ENCODE results near the gene SLC38A2.

The SLC38A2 gene

DNA sequence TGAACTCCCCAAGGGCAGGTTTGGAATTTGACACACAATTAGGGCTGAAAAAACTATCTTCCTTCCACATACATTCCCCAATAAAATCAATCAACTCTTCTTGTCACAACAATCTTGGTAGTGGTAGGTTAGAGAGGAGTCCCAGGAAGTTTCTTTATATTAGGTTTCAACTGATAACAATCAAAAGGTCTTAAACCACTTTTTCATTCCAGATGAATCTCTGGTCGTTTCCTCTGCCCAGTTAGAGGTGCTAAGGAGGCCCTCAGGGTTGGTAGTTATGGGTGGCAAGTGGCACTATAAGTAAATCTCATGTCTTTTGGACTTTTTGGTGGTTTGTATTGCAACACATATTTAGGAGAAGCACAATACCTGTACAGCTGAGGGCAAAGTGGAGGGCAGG lies 1.7 kb upstream of the SLC38A2 start:
- no peak for DNase-seq (ENCODE audit: low read depth)

DNA sequence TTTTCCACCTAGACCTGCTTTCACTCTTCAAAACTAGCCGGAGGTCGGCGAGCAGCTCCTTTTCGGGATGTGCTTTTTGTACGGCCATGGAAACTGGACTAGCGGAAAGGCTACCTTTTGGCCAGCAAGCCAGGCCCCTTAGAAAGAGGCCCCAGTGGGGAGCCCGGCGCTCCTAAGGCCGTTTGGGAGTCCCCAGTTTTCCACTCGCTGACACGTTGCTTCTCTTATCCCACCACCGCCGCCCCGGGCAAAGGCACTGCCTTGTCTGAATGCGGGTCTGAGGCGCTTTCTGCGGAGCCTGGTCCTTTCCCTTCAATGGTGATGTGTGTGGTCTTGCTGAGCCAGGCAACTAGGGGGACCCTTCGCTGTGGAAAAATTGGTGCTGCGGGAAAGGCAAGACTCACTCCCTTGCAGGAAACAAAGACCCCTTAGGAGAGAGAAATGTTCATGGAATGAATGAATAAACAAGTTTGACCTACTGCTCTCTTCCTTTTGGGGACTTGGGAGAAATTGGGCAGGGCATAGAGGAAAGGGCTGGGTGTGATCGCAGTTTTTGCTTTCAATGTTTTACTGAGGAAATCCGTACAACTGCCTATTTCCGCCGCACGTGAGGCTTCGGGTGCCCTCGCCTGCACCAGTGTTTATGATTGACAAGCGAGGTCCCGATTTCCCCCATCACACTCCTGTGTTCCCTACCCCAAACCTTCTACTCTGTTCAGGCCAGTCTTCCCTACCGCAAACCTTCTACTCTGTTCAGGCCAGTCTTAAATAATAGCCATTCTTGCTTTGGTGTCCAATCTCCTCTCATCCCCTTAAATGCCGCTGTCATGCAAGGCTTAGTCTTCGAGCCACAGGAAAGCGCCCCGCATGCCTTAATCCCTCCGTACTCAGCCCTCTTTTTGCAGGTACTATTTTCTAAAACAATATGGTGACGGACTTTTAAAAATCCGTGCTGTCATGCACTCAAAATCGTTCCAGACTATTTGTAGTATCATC lies 1.0 kb upstream of the SLC38A2 start:
- peak; percentile 64 for DNase-seq (ENCODE audit: low read depth)

DNA sequence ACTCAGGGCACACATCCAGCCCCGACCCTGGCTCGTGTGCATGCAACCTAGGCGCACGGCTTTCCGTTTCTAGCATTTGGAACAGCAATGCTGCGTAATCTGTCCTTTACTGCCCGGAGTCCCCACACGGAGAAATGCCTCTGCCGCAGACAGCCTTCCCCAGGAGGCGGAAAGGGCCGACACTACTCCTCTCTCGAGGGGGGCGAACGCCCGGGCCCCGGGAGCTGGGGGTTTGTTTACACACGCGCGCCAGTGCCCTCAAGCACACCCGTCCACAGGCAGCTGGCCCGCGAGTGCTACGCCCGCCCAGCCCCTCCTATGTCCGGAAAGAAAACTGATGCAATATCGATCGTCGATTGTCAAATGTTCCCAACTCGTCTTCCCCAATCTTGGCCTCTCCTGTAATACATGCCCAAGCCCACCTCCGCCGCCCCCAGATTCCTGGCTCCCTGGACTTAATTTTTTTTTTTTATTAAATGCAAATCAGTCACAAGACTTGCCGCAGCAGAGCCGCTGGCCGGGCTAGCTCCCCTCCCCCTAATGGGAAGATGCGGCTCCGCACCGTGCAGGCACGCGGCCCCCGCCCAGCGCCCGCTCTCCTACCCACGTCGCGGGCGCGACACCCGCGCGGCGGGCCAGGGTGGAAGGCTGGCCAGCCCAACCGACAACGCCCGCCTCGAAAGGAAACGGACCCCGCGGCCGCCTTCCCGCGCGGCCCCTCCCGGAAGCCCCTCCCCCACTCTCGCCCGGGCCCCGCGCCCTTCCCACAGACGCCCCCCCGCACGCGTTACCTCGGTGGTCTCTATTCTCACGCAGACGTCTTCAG lies 642 bp downstream of the SLC38A2 start:
- peak; percentile 57 for DNase-seq (ENCODE audit: low read depth)

DNA sequence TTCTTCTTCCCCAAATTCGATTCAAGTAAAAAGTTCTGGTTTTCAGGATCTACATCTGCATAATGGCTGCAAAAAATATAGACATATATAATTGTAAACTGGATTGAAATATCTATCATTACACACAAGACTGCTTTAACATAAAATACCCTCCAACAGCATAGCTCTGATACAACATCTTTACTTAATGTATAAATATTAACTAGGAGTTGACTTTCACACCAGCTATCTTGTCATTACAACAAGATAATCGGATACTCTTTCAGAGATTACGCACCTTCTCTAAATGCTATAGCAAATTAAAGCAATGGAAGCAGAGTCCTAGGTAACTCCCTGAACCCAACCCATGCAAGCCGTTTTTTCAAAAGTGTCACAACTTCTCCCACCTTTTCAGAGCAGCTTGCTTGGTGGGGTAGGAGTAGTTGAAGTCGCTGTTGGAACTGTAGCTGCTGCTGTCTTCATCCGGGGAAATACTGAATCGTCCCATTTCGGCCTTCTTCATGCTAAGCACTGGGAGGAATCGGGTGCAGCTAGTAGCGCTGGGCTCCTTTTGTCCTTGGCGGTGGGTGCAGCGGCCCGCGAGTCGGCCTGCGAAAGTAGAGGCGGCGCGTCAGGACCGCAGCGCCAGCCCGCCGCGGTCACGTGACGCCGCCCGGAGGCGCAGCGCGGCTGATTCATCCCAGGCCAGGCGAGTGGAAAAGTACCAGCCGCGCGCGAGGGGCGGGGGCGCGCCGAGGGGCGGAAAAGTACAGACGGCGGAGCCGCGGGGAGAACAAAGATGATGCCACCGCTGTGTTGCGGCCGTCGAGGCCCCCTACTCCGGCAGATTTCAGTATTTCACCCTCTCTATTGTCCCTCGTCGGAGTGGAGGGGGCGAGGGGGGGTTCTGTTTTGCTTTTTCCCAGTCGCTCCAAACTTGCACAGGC lies 1.5 kb downstream of the SLC38A2 start:
- peak; percentile 82 for DNase-seq (ENCODE audit: low read depth)

DNA sequence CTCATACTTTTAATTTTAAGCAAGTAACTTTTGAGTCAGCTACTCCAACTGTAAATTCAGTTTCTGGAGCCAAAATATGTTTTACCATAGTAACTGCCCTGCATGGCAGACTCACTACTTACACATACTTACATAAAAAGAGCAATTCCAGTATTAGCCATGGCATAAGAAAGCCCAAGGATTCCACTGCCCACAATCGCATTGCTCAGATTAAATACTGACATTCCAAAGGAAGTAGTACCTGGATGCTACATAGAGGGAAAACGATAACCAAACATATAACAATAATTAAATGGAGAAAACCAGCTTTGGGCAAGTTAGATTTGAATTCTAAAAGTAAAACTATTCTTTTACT lies 2.2 kb downstream of the SLC38A2 start:
- DNase-seq (ENCODE audit: low read depth) = no peak

DNA sequence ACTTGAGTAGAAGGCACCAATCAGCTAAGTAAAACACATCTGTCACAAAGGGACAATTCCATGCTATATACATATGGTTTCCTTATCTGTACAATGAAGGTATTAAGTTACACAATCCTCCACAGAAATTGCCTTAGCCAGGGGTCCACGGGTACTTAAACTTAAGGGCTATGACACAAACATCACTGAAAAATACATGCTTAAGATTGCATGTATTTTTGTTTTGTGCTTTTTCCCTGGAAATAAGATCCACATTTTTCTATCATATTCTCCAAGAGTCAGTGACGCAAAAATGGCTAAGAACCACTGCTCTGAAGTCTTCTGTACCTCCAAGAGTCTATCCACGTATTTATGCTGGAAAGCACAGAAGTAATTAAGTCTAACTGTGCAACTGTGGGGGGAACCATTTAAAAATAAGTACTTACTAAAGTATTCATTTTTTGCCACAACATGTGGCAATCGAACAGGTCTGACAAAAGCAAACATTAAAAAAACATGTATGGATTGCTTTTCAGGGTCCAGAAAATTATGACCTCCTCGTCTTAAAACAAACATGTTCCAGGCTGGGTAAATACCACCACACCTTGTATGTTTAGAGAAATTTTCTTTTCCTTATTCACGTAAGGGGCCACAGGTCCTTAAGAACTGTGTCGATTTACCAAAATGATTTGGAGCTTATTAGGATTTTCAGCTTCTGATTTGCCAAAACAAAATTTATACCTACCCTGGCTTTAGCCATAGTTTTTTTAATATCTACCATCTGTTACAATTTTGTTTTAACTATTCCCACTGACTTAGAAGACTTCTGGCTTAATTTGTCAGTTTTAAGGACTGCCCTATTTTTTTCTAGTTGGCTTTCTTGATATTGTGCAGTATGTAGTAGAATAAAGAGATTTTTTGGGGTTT lies 2.8 kb downstream of the SLC38A2 start:
- DNase-seq (ENCODE audit: low read depth) = no peak

DNA sequence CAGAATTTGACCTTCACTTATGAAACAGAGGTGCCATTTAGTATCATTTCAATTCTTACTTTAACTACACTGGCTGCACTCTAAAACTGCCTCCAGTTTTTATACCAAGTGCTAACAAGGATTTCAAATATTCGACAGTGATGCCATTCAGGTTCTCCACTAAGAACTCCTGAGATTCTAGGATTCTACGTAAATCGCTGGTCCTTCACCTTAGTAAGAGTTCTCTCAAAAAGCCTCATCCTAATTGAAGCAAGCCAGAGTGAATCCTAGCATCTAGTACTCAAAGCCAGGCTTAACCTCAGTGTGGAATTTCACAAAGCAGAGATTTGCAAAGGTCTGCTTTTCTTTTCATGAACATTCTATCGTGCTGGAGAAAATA lies 3.5 kb downstream of the SLC38A2 start:
- DNase-seq (ENCODE audit: low read depth) = no peak

DNA sequence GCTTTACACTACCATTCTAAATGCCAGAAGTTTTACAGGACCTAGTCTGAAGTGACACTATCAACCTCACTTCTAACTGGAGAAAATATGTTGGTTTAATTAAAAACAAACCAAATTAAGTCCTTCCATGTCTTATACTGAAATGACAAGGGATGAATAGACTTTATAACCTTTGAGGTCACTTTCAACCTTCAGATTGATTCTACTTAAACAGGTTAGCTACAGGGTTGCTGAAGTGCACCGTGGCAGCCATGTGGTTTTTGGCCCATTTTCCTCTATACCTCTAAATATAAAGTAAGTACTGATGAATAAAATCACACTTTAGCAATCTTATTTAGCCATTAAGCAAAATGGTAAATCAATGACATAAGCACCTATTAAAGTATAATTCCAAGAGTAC lies 3.9 kb downstream of the SLC38A2 start:
- DNase-seq (ENCODE audit: low read depth) = no peak

DNA sequence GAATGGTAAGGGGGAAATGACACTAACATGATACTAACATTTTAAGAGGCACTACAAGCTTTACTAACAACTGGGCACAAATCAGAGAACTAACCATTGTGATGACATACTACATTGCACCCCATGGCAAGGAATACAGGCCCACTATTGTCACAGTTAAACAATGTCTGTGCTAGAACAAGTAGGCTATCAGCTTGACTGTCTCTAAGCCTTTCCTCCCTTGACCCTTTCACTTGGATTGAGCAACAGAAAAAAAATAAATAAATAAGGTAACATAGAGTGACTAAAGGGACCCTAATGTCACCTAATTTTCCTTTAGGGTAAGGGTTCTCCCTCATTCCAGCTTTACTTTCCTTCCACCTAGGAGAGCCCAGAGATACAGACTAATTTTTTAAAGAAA lies 4.4 kb downstream of the SLC38A2 start:
- no peak for DNase-seq (ENCODE audit: low read depth)

DNA sequence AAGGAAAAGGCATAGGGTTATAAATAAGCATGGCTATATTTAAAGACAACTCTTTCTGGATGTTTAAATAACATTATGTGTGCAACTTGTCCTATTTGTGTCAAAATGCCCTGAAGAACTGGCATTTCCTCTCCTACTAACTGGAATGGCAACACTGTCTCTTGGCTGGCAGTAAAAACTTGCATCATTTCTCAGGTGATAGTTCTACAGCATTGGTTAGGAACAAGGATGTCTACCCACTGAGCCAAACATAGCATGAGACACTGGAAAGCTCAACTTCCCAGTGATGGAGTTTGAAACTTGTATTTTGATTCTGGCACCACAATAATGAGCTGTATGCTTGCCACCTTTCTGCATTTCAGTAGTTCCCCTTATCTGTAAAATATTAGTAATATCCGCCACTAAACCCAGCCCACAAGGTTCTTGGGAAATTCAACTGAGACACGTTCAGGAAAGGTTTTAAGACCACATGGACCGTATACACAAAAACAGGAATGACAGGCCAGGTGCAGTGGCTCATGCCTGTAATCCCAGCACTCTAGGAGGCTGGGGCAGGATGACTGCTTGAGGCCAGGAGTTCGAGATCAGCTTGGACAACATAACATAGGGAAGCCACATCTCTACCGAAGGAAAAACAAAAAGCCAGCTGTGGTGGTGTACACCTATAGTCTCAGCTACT lies 5.1 kb downstream of the SLC38A2 start:
- no peak for DNase-seq (ENCODE audit: low read depth)

DNA sequence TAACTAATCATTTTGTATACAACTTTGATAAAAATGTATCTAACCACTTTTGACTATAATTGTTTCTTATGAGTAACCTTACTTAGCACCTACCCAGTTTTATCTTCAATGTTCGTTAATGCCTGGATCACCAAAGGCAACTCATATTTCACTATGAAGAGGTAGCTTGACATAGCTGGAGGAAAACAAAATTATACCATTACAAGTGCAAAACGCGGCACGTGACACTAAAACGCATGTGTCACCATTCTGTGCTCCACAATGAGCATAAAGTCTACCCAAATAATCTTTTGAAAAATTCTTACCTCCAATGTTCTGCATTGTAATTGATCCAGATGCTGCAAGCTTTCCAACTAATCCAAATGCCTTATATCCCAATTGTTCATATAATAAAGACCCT lies 5.8 kb downstream of the SLC38A2 start:
- DNase-seq (ENCODE audit: low read depth) = no peak

DNA sequence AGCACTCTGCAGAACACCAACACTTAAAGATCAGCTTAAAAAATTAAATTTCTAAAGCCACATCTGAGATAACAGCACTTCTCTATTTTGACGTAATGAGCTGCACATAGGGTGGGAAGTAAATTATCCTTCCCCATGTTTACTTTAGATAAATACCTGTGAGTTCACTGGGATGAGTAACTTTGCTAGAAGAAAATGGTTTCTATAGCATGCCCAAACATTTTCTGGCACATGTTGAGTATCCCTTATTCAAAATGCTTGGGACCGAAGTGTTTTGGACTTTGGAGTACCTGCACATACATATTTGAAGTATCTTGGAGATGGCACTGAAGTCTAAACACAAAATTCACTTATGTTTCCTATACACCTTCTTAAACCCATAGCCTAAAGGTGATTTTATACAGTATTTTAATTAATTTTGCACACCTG lies 6.6 kb downstream of the SLC38A2 start:
- DNase-seq (ENCODE audit: low read depth) = no peak

DNA sequence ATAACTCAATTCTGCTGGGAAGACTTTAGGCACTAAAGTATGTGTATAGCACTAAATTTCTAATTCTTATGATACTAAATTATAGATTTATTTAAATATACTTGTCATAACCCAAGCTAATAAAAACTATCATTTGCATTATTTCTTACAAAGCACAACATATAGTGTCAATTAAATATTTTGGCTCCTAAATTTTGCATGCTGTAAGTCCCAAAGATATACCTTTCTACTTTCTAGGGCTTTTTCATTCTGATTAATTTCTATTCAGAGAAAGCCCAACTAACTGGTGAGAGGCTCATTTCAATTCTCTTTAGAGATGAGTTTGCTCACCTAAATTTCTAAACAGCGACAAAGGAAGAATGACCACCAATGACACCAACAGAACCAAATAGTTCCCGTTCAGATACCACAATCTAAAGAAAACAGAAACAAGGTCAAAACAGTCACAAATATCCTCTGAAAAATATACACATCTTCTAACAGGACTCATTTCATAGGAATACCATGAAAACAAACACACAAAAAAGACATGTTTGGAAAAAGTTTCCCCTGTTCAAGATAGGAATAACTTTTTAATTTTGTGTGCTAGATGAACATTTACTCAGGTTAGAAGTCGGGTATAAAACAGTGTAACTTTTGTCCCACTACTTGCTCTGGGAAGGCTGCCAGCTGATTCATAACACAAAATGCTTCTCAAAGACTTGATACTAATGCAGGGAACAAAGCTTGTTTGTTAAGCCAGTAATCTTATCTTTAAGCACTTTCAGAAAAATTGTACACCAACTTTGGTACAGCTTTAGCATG lies 7.6 kb downstream of the SLC38A2 start:
- DNase-seq (ENCODE audit: low read depth) = peak; percentile 82

DNA sequence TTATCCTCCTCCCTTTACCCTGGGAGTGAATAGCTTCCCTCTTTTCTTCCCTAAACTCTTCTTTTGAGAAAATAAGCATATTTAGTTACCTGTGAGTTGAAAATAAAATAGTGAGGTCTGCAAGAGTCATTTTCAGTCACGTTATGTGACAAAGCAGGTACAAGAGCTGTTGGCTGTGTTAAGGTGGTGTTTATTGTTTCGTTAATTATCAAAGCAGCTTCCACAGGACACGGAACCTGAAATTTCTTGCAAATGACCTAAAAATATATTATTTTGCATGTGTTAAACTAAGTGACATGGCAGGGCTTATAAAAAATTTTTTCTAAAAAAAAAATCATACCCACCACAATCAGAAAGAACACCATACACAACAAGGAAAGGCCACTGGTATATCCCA lies 8.3 kb downstream of the SLC38A2 start:
- DNase-seq (ENCODE audit: low read depth) = no peak

DNA sequence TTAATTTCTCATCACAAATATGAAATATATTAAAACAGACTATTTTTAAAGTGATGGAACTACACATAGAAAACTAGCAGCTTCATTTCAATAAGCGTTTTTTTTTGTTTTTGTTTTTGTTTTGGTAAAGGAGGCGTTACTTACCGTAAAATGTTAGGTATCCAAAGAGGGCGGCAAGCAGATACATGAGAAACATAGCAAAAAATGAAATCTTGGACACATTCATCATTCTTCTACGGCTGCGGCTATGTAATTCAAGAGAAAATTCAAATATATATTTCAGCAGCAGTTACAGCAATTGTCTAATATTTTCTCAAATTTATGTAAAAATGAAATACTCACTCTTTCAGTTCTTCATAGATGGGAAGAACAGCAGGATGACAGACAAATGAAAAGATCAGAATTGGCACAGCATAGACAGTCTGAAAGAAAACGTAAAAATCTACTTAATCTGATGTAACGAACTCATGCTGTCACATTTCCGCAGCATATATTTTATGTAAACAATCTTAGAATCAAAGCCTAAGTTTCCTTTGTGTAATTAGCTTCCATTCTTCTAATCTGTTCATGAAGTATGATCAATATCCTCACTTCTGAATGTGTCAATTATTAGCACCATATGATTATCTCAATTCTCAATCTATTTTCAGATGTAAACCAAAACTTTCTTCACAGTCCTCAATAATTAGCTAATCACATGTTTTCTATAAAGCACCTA lies 8.8 kb downstream of the SLC38A2 start:
- DNase-seq (ENCODE audit: low read depth) = no peak

DNA sequence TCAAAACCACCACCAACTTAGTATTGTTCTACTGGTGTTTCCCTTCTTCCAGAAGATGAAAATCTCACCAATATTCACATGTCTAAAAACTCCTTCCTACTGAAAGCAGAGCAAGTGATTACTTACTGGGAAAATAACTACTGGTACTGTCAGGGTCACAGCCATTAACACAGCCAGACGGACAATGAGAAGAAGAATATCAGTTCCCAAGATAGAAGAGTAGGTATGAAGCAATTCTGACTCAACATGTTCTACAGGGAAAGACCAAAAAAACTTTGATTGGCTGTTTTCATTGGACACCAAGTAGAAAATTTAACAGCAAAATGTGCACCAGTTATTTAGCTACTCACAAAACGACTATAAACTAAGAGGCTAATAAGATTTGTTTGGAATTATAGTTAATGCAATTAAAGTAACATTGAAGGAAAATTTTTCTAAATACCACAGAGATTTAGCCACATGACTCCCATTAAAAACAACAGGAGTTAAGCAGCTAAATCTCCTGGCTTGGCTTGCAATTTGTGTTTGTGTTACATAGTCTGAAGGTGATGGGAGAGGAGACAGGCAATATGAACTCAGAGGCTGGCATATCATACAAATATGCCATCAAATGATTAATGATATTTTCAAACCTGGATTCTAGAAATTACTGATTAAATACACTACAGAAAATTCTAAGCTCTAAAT lies 9.5 kb downstream of the SLC38A2 start:
- DNase-seq (ENCODE audit: low read depth) = no peak

DNA sequence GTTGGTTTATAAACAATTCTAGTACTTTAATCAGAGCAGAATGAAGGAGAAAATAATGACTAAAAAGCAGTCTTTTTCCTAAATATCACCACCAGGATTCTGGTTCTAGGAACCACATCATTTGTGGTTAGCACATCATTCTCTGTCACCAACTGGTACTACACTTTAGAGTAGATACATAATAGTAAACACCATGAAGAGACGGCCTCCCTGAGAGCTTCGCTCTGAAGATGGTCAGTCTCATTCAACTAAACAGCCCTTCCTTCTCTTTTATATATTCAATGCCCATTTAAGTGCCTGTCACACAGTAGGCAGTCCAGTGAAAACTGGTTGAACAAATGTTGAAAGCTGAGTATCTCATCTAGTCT lies 10.9 kb downstream of the SLC38A2 start:
- no peak for DNase-seq (ENCODE audit: low read depth)

DNA sequence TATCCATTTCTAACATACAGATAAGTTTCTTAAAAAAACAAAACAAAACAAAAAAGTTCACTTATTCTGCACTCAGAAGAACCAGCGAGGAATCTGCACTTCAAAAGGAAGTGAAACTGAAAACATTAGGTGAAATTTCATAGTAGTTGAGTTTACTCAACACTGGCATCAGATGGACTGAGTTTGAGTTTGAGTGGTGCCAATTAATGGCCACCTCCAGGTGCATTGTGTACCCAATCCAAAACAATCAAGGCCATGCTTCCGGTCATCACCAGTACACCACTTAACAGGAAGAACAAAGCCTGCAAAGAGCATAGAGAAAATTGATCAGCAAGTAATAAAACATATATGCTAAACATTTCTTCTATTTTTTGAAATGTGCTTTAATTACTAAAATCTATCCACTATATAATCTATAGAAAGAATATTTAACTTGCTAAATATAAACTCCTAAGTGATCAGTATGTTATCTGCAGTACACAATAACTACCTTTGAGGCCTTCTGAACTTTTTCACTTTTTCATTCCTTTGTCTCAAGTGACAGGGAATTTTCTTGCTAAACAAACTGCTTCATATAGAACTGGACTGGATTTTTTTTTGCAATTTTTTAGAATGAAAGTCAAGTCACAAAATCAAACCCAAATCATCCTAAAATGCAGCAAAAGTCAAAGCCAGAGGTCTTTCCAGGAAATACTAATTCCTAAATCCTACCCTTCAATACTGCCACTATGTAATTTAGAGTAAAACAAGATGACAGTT lies 11.5 kb downstream of the SLC38A2 start:
- no peak for DNase-seq (ENCODE audit: low read depth)

Data from iris pigment epithelial cell (primary cell).